ENCODE data around the gene CARD10. TPM values are rescaled to one million over a fixed set of nuclear protein-coding genes. Genes with fewer than 3 reads are reported as not detected.
A peak's percentile ranks its signal among the peaks of the same experiment; 100 is the strongest.

CARD10 gene
- total and polyA plus RNA-seq, 2 of the 13 experiments (the other 11 are each of a cell fraction or from before 2014, with no cell fraction given) = 35.2 to 55.8 TPM

GRCh38 chr22:37566903-37567798, 47.9 kb upstream of the CARD10 start (continued):
- TF ChIP-seq NFKBIZ (CRISPR knock-in tag; IDR thresholded peaks at IDR 0.05) = no peak
- TF ChIP-seq SMC3 (IDR thresholded peaks at IDR 0.05; ENCODE audit: low read length) = peak; percentile 70
- TF ChIP-seq MEIS2 (CRISPR knock-in tag; IDR thresholded peaks at IDR 0.05) = 0 out of 2 replicates have a peak, but pooled peaks have one; percentile 26
- TF ChIP-seq SRF (IDR thresholded peaks at IDR 0.05; ENCODE audit: low read depth, low read length) = no peak
- TF ChIP-seq ZNF333 (CRISPR knock-in tag; IDR thresholded peaks at IDR 0.05; ENCODE audit: borderline replicate concordance) = no peak
- TF ChIP-seq SMAD3 (CRISPR knock-in tag; IDR thresholded peaks at IDR 0.05) = peak; percentile 37; the same call in 1 of the 2 replicates
- TF ChIP-seq ZNF83 (CRISPR knock-in tag; IDR thresholded peaks at IDR 0.05; ENCODE audit: borderline replicate concordance) = no peak
- TF ChIP-seq, protein P1, sequence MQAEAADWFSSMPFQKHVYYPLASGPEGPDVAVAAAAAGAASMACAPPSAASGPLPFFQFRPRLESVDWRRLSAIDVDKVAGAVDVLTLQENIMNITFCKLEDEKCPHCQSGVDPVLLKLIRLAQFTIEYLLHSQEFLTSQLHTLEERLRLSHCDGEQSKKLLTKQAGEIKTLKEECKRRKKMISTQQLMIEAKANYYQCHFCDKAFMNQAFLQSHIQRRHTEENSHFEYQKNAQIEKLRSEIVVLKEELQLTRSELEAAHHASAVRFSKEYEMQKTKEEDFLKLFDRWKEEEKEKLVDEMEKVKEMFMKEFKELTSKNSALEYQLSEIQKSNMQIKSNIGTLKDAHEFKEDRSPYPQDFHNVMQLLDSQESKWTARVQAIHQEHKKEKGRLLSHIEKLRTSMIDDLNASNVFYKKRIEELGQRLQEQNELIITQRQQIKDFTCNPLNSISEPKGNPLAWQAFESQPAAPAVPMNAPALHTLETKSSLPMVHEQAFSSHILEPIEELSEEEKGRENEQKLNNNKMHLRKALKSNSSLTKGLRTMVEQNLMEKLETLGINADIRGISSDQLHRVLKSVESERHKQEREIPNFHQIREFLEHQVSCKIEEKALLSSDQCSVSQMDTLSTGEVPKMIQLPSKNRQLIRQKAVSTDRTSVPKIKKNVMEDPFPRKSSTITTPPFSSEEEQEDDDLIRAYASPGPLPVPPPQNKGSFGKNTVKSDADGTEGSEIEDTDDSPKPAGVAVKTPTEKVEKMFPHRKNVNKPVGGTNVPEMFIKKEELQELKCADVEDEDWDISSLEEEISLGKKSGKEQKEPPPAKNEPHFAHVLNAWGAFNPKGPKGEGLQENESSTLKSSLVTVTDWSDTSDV (CRISPR knock-in tag; IDR thresholded peaks at IDR 0.05) = no peak
- TF ChIP-seq KAT8 (CRISPR knock-in tag; IDR thresholded peaks at IDR 0.05) = peak; percentile 28; the same call in 1 of the 2 replicates
- no peak for TF ChIP-seq ZNF501 (CRISPR knock-in tag; IDR thresholded peaks at IDR 0.05)
- peak; percentile 64; the same call in 1 of the 2 replicates for TF ChIP-seq ZBTB7B (CRISPR knock-in tag; IDR thresholded peaks at IDR 0.05)
- no peak for TF ChIP-seq ZBTB10 (CRISPR knock-in tag; IDR thresholded peaks at IDR 0.05; ENCODE audit: borderline replicate concordance)
- TF ChIP-seq MAZ (IDR thresholded peaks at IDR 0.05; ENCODE audit: borderline replicate concordance, low read depth, low read length) = no peak
- TF ChIP-seq MAZ (CRISPR knock-in tag; IDR thresholded peaks at IDR 0.05; ENCODE audit: low read depth) = peak; percentile 39; the same call in 1 of the 2 replicates
- no peak for TF ChIP-seq ZNF549 (CRISPR knock-in tag; IDR thresholded peaks at IDR 0.05)

Data from HepG2 (cell line).